Measurements from ENCODE around the gene UBE2S.
"Not testable (repeated sequence)": the region's sequence is repeated elsewhere in the genome, so short reads cannot be mapped to it uniquely, and the experiment has no call there.

Gene UBE2S

GRCh38 chr19:55407550-55407799 lies at the start of gene UBE2S:
Gene UBE2S, minus strand, starts transcription at chr19:55407788. Its CDS starts 199 bp downstream, at chr19:55407589.
- ATAC-seq (ENCODE audit: insufficient read depth, low read depth): not testable (repeated sequence)

DNA sequence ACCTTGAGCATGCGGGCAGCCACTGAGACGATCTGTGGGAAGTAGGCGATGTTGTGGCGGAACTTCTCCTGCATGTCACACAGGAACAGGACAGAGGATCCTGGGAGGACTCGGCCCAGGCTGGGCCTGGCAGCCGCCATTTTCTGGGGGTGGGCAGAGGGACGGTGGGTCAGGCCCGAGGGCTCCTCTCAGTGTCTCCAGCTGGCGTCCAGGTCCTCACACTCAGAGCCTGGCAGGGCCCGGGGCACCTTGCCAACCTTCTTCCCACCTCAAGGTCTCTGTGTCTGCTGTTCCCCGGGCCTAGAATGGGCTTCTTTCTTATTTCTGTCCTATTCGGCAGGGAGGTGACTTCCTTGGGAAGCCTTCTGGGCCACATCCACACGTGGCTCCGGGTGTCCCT lies 48.8 kb upstream of the UBE2S start:
- DNase-seq (no peak), ATAC-seq (ENCODE audit: insufficient read depth, low read depth) (no peak)
- no peak overlapping the region for H2AFZ ChIP-seq (ENCODE audit: low read depth, low read length)
- H3K4me2 ChIP-seq (ENCODE audit: insufficient read depth, low read length): no peak overlapping the region
- no peak overlapping the region for H3K4me3 ChIP-seq (ENCODE audit: low read depth in 1 of 2, low read length in 2 of 2)
- H3K4me1 ChIP-seq (ENCODE audit: insufficient read depth, low read length): peaks cover 35% of the 10 kb centered on the region
- TF ChIP-seq CTCF (IDR thresholded peaks at IDR 0.05; ENCODE audit: borderline replicate concordance, extremely low read depth, low read length, poor library complexity, severe bottlenecking) (no peak), EZH2 (IDR thresholded peaks at IDR 0.05; ENCODE audit: borderline replicate concordance, low read depth, low read length, severe bottlenecking) (no peak)
- no peaks in the 10 kb centered on the region for H3K9me3 ChIP-seq (ENCODE audit: insufficient read depth, low read length, severe bottlenecking)
- no peak overlapping the region for H3K9ac ChIP-seq (ENCODE audit: low read depth, low read length)
- H3K79me2 ChIP-seq (ENCODE audit: insufficient read depth, low read length): peaks cover 32% of the 10 kb centered on the region
- peaks cover 12% of the 10 kb centered on the region; the same call in 1 of the 2 replicates for H3K36me3 ChIP-seq (ENCODE audit: insufficient read depth, low read length)
- H3K27me3 ChIP-seq (ENCODE audit: insufficient read depth, low read length, poor library complexity): peaks cover 10% of the 10 kb centered on the region
- H3K27ac ChIP-seq (ENCODE audit: low read length): no peak overlapping the region
- H4K20me1 ChIP-seq (ENCODE audit: insufficient read depth, low read length): peaks cover 14% of the 10 kb centered on the region

More at GRCh38 chr19:55407550-55407799, at the start of gene UBE2S:
- Histone ChIP-seq H3K79me2 (ENCODE audit: insufficient read depth, low read length) (peaks cover 47% of the 10 kb centered on the region), H3K4me3 (ENCODE audit: low read depth in 1 of 2, low read length in 2 of 2) (peak within 1 kb of the TSS; percentile 89 to 90), H3K9me3 (ENCODE audit: insufficient read depth, low read length, severe bottlenecking) (peaks cover 15% of the 10 kb centered on the region), H3K27ac (ENCODE audit: low read length) (peak within 1 kb of the TSS; percentile 99), H4K20me1 (ENCODE audit: insufficient read depth, low read length) (peaks cover 42% of the 10 kb centered on the region), H3K4me2 (ENCODE audit: insufficient read depth, low read length) (peak within 1 kb of the TSS; percentile 92), H3K9ac (ENCODE audit: low read depth, low read length) (peak within 1 kb of the TSS; percentile 97), H3K4me1 (ENCODE audit: insufficient read depth, low read length) (peaks cover 46% of the 10 kb centered on the region), H3K36me3 (ENCODE audit: insufficient read depth, low read length) (peaks cover 47% of the 10 kb centered on the region), H2AFZ (ENCODE audit: low read depth, low read length) (peak within 1 kb of the TSS; percentile 91)
- not testable (repeated sequence) for H3K27me3 ChIP-seq (ENCODE audit: insufficient read depth, low read length, poor library complexity); DNase-seq

- DNase-seq (no peak), ATAC-seq (ENCODE audit: insufficient read depth, low read depth) (no peak)
- H3K4me1 ChIP-seq (ENCODE audit: insufficient read depth, low read length): peaks cover 29% of the 10 kb centered on the region
- no peak overlapping the region for H3K27ac ChIP-seq (ENCODE audit: low read length)
- H3K9ac ChIP-seq (ENCODE audit: low read depth, low read length): no peak overlapping the region
- H3K27me3 ChIP-seq (ENCODE audit: insufficient read depth, low read length, poor library complexity): peaks cover 16% of the 10 kb centered on the region
- peaks cover 12% of the 10 kb centered on the region; the same call in 1 of the 2 replicates for H3K36me3 ChIP-seq (ENCODE audit: insufficient read depth, low read length)
- peaks cover 26% of the 10 kb centered on the region for H3K79me2 ChIP-seq (ENCODE audit: insufficient read depth, low read length)
- H3K4me2 ChIP-seq (ENCODE audit: insufficient read depth, low read length): no peak overlapping the region
- no peak overlapping the region for H2AFZ ChIP-seq (ENCODE audit: low read depth, low read length)
- H3K9me3 ChIP-seq (ENCODE audit: insufficient read depth, low read length, severe bottlenecking): no peaks in the 10 kb centered on the region
- TF ChIP-seq EZH2 (IDR thresholded peaks at IDR 0.05; ENCODE audit: borderline replicate concordance, low read depth, low read length, severe bottlenecking): no peak
- TF ChIP-seq CTCF (IDR thresholded peaks at IDR 0.05; ENCODE audit: borderline replicate concordance, extremely low read depth, low read length, poor library complexity, severe bottlenecking): no peak
- H3K4me3 ChIP-seq (ENCODE audit: low read depth in 1 of 2, low read length in 2 of 2): no peak overlapping the region
- H4K20me1 ChIP-seq (ENCODE audit: insufficient read depth, low read length): peaks cover 12% of the 10 kb centered on the region
Observed at GRCh38 chr19:55455576-55456235, 48.1 kb upstream of the UBE2S start.

DNA sequence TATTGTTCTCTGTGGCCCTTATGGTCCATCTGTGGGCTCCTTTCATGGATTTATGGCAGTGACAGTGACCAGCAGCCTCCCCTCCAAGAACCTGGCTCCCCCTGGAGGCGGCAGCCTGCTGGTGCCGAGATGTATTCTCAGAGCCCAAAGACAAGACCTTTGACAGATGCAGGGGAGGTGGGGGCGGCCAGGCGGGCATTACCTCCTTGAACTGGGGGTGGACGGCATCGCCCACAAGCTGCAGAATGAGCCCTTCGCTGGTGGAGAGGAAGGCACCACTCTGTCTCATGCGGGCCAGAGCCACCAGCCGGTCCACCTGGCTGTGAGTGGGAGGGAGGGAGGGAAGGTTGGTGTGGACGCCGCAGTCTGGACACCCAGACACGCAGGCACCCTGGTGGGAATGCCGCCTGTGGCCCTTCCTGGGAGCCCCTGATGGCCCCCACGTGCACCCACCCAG lies 47.2 kb upstream of the UBE2S start:
- Histone ChIP-seq H3K9ac (ENCODE audit: low read depth, low read length) (no peak overlapping the region), H3K9me3 (ENCODE audit: insufficient read depth, low read length, severe bottlenecking) (no peaks in the 10 kb centered on the region), H3K79me2 (ENCODE audit: insufficient read depth, low read length) (peaks cover 17% of the 10 kb centered on the region), H3K27me3 (ENCODE audit: insufficient read depth, low read length, poor library complexity) (peaks cover 19% of the 10 kb centered on the region), H3K36me3 (ENCODE audit: insufficient read depth, low read length) (peaks cover 12% of the 10 kb centered on the region; the same call in 1 of the 2 replicates), H3K4me2 (ENCODE audit: insufficient read depth, low read length) (no peak overlapping the region), H2AFZ (ENCODE audit: low read depth, low read length) (no peak overlapping the region), H3K4me1 (ENCODE audit: insufficient read depth, low read length) (peaks cover 20% of the 10 kb centered on the region), H3K27ac (ENCODE audit: low read length) (no peak overlapping the region), H4K20me1 (ENCODE audit: insufficient read depth, low read length) (peaks cover 10% of the 10 kb centered on the region), H3K4me3 (ENCODE audit: low read depth in 1 of 2, low read length in 2 of 2) (no peak overlapping the region)
- DNase-seq: peak; percentile 58
- TF ChIP-seq CTCF (IDR thresholded peaks at IDR 0.05; ENCODE audit: borderline replicate concordance, extremely low read depth, low read length, poor library complexity, severe bottlenecking) (peak; percentile 85), EZH2 (IDR thresholded peaks at IDR 0.05; ENCODE audit: borderline replicate concordance, low read depth, low read length, severe bottlenecking) (no peak)
- ATAC-seq (ENCODE audit: insufficient read depth, low read depth): no peak

All from DND-41 (cell line).